Measurements from ENCODE around the gene KIAA1671.

KIAA1671 gene

DNA sequence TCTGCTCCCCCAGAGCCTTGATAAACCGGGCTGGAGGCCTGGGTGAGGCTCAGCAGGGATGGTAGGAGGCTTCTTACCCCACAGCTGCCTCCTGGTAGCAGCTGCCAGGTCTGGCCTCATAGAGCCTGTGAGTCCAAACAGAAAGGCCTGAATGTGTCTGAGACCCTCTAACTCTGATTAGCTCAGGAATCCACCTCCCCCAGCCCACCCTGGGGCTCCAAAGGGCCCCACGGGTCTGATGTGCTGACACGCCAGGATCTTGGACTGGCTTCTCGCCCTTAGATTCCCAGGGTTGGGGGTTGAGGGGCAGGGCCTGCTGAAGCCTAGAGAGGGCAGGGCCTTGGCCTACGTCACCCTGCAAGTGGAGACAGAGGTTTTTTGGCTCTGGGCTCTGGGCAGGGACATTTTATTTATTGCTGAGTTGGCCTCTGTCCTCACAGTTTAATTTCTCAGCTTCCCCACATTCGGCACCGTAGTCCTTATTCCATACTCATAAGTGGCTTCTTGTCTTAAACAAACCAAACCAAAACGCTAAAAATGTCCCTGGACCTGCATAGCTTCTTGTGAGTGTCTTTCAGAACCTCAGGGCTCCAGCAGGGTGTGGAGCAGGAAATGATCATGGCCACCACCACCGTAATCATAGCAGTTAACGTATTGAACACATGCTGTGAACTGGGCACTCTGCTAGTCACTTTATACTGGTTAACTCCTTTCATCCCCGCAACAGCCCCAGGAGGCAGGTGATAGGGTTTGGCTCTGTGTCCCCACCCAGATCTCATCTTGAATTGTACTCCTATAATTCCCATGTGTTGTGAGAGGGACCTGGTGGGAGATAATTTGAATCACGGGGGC is 25.1 kb downstream of the KIAA1671 start:
- POLR2A ChIA-PET, result no interaction called here
- TF ChIP-seq, protein P1, sequence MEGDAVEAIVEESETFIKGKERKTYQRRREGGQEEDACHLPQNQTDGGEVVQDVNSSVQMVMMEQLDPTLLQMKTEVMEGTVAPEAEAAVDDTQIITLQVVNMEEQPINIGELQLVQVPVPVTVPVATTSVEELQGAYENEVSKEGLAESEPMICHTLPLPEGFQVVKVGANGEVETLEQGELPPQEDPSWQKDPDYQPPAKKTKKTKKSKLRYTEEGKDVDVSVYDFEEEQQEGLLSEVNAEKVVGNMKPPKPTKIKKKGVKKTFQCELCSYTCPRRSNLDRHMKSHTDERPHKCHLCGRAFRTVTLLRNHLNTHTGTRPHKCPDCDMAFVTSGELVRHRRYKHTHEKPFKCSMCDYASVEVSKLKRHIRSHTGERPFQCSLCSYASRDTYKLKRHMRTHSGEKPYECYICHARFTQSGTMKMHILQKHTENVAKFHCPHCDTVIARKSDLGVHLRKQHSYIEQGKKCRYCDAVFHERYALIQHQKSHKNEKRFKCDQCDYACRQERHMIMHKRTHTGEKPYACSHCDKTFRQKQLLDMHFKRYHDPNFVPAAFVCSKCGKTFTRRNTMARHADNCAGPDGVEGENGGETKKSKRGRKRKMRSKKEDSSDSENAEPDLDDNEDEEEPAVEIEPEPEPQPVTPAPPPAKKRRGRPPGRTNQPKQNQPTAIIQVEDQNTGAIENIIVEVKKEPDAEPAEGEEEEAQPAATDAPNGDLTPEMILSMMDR (IDR thresholded peaks at IDR 0.05; ENCODE audit: control extremely low read depth, extremely low read depth, low read depth, missing control alignments), result no peak
- CTCF ChIA-PET, result interaction anchor here (1.5 kb wide), 1 partner anchor 72 kb away, joined by 4 read pairs; no protein-coding TSS in a partner anchor
- no peak for DNase-seq (ENCODE audit: extremely low spot score)

GRCh38 chr22:24978308-24978707 is 25.8 kb downstream of the KIAA1671 start:
- no peak for DNase-seq (ENCODE audit: extremely low spot score)
- TF ChIP-seq, protein P1 (IDR thresholded peaks at IDR 0.05; ENCODE audit: control extremely low read depth, extremely low read depth, low read depth, missing control alignments), result no peak
- CTCF ChIA-PET, result no interaction called here
- POLR2A ChIA-PET, result no interaction called here

- TF ChIP-seq, protein P1 (IDR thresholded peaks at IDR 0.05; ENCODE audit: control extremely low read depth, extremely low read depth, low read depth, missing control alignments), result no peak
- DNase-seq (ENCODE audit: extremely low spot score), result no peak
- POLR2A ChIA-PET, result no interaction called here
- CTCF ChIA-PET, result no interaction called here
Measured at GRCh38 chr22:24981066-24981465, 28.6 kb downstream of the KIAA1671 start.

GRCh38 chr22:24981656-24982055 is 29.1 kb downstream of the KIAA1671 start:
- CTCF ChIA-PET, result no interaction called here
- TF ChIP-seq, protein P1 (IDR thresholded peaks at IDR 0.05; ENCODE audit: control extremely low read depth, extremely low read depth, low read depth, missing control alignments), result no peak
- no peak for DNase-seq (ENCODE audit: extremely low spot score)
- POLR2A ChIA-PET, result no interaction called here

- CTCF ChIA-PET, result interaction anchor here (1.3 kb wide), 1 partner anchor 8 kb away, joined by 5 read pairs; no protein-coding TSS in a partner anchor
- POLR2A ChIA-PET, result no interaction called here
- no peak for DNase-seq (ENCODE audit: extremely low spot score)
- TF ChIP-seq, protein P1 (IDR thresholded peaks at IDR 0.05; ENCODE audit: control extremely low read depth, extremely low read depth, low read depth, missing control alignments), result no peak
Measured at GRCh38 chr22:24982301-24983056, 30.0 kb downstream of the KIAA1671 start.

GRCh38 chr22:24983151-24983550 is 30.6 kb downstream of the KIAA1671 start:
- TF ChIP-seq, protein P1 (IDR thresholded peaks at IDR 0.05; ENCODE audit: control extremely low read depth, extremely low read depth, low read depth, missing control alignments), result no peak
- ChIA-PET CTCF (interaction anchor here (1.3 kb wide), 1 partner anchor 9 kb away, joined by 5 read pairs; no protein-coding TSS in a partner anchor), POLR2A (no interaction called here)
- no peak for DNase-seq (ENCODE audit: extremely low spot score)

All from GM10248 (cell line).